Astrocyte (in vitro differentiated cells and primary cell): Measurements from ENCODE around the gene NR4A3.

Source experiments
- CTCF ChIP-seq: IDR thresholded peaks from 2 replicates; pipeline ENCODE4 v1.5.1; 2011; ENCODE audit warnings: low read depth, mild to moderate bottlenecking, inconsistent platforms, low read length, moderate library complexity; ENCODE audit not compliant: insufficient read depth
- EZH2 ChIP-seq: IDR thresholded peaks from 2 replicates; pipeline ENCODE4 v1.6.1; 2012; ENCODE audit warnings: mild to moderate bottlenecking, low read length, inconsistent platforms; ENCODE audit not compliant: insufficient read depth

GRCh38 chr9:99779277-99779676 is 42.4 kb upstream of the NR4A3 start:
- TF ChIP-seq CTCF (no peak), EZH2 (no peak)
